ENCODE results near the gene CIRBP.
A peak's percentile ranks its signal among the peaks of the same experiment; 100 is the strongest.

CIRBP gene

DNA sequence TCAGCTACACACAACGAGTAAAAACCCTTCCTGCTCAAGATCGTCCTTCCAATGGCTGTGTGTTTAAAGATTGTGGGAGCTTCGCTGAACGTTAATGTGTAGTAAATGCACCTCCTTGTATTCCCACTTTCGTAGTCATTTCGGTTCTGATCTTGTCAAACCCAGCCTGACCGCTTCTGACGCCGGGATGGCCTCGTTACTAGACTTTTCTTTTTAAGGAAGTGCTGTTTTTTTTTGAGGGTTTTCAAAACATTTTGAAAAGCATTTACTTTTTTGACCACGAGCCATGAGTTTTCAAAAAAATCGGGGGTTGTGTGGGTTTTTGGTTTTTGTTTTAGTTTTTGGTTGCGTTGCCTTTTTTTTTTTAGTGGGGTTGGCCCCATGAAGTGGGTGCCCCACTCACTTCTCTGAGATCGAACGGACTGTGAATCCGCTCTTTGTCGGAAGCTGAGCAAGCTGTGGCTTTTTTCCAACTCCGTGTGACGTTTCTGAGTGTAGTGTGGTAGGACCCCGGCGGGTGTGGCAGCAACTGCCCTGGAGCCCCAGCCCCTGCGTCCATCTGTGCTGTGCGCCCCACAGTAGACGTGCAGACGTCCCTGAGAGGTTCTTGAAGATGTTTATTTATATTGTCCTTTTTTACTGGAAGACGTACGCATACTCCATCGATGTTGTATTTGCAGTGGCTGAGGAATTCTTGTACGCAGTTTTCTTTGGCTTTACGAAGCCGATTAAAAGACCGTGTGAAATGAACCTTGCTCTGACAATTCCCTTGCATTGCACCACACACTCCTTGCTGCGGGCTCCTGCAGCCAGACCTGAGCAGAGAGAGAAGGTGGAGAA lies 3.5 kb downstream of the CIRBP start:
- TF ChIP-seq, protein P1, sequence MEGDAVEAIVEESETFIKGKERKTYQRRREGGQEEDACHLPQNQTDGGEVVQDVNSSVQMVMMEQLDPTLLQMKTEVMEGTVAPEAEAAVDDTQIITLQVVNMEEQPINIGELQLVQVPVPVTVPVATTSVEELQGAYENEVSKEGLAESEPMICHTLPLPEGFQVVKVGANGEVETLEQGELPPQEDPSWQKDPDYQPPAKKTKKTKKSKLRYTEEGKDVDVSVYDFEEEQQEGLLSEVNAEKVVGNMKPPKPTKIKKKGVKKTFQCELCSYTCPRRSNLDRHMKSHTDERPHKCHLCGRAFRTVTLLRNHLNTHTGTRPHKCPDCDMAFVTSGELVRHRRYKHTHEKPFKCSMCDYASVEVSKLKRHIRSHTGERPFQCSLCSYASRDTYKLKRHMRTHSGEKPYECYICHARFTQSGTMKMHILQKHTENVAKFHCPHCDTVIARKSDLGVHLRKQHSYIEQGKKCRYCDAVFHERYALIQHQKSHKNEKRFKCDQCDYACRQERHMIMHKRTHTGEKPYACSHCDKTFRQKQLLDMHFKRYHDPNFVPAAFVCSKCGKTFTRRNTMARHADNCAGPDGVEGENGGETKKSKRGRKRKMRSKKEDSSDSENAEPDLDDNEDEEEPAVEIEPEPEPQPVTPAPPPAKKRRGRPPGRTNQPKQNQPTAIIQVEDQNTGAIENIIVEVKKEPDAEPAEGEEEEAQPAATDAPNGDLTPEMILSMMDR (IDR thresholded peaks at IDR 0.05; ENCODE audit: low read depth, low read length, missing control alignments), result no peak
- H3K4me3 ChIP-seq (ENCODE audit: low read depth, low read length), result no peak overlapping the region
- no peak for DNase-seq (ENCODE audit: low read depth)

DNA sequence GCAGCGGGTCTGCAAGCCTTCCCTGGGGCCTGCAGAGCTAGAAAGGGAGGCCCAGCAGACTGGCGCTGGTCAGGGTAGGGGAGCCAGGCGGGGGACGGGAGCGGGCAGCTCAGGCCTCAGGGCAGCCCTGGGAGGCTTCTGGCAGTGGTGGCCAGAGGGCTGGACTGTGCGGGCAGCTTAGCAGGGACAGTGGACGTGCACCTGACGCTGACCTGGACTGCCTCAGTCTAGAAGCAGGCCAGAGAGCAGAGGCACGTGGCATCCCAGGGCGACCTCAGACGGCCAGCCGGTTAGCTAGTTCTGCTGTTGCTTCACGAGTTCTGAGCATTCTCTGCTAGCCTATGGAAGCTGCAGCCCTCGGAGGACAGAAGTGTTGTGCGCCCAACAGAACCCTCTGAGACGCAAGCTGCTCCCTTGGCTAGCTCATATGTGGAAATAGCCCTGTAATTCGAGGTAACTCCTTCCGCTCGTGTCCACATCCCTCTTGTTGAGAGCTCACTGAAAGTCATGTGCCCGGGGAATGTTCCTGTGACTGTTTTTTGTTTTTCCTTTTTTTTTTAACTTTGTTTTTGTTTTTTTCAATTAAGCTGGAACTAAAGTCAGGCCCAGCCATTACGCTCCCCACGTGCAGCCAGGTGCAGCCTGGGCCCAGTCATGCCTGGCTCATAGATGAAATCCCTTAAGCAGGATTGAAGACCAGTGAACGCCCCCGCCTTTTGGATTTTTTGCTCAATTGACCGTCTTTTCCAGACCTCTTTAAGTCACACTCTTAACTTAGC lies 4.3 kb downstream of the CIRBP start:
- TF ChIP-seq, protein P1 (IDR thresholded peaks at IDR 0.05; ENCODE audit: low read depth, low read length, missing control alignments), result no peak
- no peak overlapping the region for H3K4me3 ChIP-seq (ENCODE audit: low read depth, low read length)
- no peak for DNase-seq (ENCODE audit: low read depth)

DNA sequence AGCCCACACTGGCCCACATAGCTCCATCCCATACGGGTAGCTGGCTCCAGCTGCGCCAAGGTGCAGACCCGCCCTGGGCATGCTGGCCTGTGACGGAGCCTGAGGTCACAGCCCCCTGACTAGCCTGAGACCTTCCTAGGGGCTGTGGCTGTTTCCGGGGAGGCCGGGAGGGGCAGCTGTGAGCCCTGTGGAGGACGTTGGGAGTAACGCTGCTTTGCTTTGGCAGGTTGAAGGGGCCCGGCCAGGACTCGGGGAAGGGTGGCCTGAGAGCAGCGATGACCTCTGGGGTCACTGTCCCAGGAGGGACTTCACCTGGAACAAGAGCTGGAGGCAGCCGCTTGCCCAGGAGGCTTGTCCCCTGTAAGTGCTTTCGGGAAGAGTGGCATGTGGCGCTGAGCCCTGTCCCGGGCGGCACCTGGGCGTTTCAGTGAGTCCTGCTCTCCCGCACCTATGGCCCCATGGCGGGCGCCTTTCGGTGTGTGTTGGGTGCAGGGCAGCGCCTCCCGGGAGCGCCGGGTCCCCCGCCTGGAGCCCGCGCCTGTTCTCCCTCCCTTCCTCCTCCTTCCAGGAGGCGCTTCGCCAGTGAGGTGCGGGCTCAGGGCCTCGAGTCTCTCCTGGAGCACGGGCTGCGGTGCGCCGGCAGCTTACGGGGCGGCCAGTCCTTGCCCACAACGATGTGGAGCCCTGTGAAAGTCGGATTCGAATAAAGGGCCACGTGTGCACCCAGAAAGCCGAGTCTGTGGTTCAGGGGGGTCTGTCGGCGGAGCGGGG lies 5.1 kb downstream of the CIRBP start:
- DNase-seq (ENCODE audit: low read depth), result no peak
- TF ChIP-seq, protein P1 (IDR thresholded peaks at IDR 0.05; ENCODE audit: low read depth, low read length, missing control alignments), result no peak
- H3K4me3 ChIP-seq (ENCODE audit: low read depth, low read length), result peak overlapping the region; percentile 49

DNA sequence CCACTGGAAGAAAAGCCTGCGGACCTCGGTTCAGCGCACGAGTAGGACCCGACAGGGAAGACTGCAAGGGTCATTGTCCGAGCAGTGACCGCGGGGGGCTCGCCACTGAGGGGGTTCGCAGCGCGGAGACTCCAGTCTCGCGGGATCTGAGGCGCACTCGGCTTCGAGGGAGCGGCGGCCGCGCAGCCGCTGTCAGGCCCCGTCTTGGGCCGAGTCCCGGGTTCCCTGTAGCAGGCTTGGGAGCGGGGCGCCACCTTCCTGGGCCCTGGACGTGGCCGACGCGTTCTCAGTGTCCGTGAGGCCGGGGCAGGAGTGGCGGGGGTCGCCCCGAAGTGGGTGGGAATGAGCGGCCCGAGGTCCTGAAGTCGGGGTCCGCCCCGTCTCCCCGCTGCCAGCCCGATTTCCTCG lies 5.7 kb downstream of the CIRBP start:
- peak overlapping the region; percentile 49 for H3K4me3 ChIP-seq (ENCODE audit: low read depth, low read length)
- TF ChIP-seq, protein P1 (IDR thresholded peaks at IDR 0.05; ENCODE audit: low read depth, low read length, missing control alignments), result no peak
- no peak for DNase-seq (ENCODE audit: low read depth)

DNA sequence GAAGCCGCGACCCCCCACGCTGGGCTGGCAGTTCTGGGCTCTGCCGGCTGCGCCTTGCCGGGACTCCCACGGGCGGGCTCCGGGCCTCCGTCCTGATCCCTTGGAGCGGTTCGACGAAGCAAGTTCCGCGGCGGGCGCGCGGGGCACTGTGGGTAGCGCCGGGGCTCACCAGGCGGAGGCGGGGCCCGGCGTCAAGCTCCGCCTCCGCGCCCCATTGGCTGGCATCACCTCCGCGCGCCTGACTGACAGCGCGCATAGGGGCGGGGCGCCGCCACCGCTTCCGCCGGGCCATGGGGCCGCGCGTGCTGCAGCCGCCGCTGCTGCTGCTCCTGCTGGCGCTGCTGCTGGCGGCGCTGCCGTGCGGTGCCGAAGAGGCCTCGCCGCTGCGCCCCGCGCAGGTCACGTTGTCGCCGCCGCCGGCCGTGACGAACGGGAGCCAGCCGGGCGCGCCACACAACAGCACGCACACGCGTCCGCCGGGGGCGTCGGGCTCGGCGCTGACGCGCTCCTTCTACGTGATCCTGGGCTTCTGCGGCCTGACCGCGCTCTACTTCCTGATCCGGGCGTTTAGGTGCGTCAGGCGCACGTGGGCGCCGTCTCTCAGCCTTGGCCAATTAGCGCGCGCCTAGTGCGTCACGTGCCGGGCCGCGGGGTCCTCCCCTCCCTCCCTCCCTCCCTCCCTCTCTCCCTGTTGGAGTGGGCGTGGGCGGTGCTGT lies 6.3 kb downstream of the CIRBP start, which contains the start of gene FAM174C:
TSS of gene FAM174C (plus strand) at position 271 of the 716 bp plus-strand sequence. CDS start at position 291, 20 bp downstream.
- TF ChIP-seq, protein P1 (IDR thresholded peaks at IDR 0.05; ENCODE audit: low read depth, low read length, missing control alignments), result no peak
- H3K4me3 ChIP-seq (ENCODE audit: low read depth, low read length), result peak within 1 kb of the TSS; percentile 75
- peak; percentile 95 for DNase-seq (ENCODE audit: low read depth)

DNA sequence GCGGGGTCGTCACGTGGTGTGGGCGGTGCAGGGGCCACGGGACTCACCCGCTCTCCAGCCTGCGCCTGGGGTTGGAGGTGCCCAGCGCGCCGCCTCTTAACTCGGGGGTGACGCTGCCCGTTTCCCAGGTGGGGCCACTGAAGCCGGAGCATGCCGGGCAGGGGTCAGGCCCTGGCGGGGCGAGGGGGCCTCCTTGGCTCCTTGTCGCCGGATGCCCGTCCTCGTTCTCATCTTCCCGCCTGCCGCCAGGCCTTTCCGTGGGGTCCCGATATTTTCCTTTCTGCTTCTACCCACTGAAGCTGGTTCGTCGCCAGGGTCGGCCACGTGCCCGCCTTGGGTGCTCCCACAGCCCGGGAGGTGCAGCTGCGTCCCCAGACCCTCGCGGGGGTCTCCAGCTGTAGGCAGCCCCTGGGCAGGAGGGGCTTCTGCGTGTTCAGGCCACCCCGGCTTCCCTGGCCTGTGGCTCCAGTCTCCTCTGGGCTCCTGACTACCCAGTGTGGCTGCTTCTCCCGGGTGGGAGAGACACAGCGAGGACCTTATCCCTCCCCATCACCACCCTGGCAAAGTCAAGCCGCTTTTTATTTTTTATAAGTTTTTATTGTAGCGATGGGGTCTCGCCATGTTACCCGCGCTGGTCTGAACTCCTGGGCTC lies 7.0 kb downstream of the CIRBP start:
- DNase-seq (ENCODE audit: low read depth), result no peak
- TF ChIP-seq, protein P1 (IDR thresholded peaks at IDR 0.05; ENCODE audit: low read depth, low read length, missing control alignments), result no peak

More for the DNA sequence above, 7.0 kb downstream of the CIRBP start:
- H3K4me3 ChIP-seq (ENCODE audit: low read depth, low read length), result peak overlapping the region; percentile 75

All from GM12864 (cell line).